GM21576 (cell line): ENCODE data around the gene ZNF157.
"Not testable (repeated sequence)": the region's sequence is repeated elsewhere in the genome, so short reads cannot be mapped to it uniquely, and the experiment has no call there.

ENCODE experiments used
- ATAC-seq: cut with Tn5 transposase; IDR thresholded peaks from one replicate; pipeline ENCODE4 v1.9.1; 2021; ENCODE audit warnings: mild to moderate bottlenecking, moderate library complexity; ENCODE audit not compliant: unreplicated experiment

The ZNF157 gene

GRCh38 chrX:47370278-47370677 is at the start of gene ZNF157:
TSS of gene ZNF157 (plus strand) at chrX:47370578. CDS start at chrX:47370669, 91 bp downstream.
- ATAC-seq: no peak

DNA sequence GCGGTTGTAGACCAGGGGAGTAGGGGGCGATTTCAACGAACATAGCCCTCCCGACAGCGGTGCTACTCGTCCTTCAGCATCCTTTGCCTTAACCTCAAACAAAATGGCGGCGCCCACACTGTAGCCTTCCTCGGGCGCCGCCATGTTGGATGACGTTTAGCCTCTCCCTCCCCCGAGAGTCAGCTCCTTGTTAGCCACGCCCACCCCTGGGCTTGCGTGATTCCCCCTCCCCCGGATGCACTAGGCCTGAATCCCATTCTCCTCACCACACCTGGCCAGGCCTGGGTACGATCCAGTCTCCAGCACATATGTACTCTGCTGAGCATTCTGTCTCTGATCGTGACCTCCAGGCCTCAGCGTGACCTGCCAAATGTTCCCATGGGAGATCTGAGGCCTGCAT is 49.0 kb upstream of the ZNF157 start:
- no peak for ATAC-seq

DNA sequence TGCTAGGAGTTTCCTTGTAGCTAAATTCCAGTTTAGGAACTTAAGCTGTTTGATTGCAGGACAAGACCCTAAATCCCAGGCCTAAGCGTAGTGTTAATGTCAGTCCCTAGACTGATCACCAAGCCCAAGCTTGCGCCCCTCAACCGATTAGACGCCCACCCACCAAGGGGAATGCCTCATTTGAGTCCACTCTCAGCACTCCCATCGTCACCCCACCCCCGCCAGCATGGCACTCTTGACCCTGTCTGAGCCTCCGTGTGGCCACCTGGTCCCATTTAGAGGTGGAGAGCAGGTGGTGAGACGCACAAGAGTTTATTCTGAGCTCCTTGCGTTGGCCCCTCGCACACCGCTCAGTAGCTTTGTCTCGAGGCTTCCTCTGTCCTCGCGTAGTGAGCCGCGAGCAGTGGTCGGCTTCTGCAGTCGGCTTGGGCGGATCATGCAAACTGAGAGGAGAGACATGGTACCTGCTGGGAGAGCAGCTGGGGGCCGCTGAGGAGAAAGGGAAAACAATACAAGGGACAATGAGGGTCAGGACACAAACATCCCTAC is 48.5 kb upstream of the ZNF157 start:
- no peak for ATAC-seq

- ATAC-seq: no peak
Observed at GRCh38 chrX:47327902-47328301, 42.5 kb upstream of the ZNF157 start.

- ATAC-seq: not testable (repeated sequence)
Observed at GRCh38 chrX:47332729-47333128, 37.6 kb upstream of the ZNF157 start.

DNA sequence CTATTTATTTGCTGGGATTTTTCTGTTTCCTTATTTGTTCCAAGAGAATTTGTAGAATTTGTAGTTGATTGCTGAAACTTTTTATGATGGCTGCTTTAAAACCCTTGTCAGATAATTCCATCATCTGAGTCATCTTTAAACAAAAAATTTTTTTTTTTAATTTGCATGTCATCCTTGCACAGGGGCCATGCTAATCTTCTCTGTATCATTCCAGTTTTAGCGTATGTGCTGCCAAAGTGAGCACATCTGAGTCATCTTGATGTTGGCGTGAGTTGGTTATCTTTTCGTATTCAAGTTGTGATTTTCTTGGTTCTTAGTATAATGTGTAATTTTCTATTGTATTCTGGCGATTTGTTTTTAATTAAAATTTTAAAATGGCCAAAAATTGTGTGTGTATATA is 18.7 kb upstream of the ZNF157 start:
- no peak for ATAC-seq

GRCh38 chrX:47358387-47359065 is 11.9 kb upstream of the ZNF157 start:
- ATAC-seq: no peak

DNA sequence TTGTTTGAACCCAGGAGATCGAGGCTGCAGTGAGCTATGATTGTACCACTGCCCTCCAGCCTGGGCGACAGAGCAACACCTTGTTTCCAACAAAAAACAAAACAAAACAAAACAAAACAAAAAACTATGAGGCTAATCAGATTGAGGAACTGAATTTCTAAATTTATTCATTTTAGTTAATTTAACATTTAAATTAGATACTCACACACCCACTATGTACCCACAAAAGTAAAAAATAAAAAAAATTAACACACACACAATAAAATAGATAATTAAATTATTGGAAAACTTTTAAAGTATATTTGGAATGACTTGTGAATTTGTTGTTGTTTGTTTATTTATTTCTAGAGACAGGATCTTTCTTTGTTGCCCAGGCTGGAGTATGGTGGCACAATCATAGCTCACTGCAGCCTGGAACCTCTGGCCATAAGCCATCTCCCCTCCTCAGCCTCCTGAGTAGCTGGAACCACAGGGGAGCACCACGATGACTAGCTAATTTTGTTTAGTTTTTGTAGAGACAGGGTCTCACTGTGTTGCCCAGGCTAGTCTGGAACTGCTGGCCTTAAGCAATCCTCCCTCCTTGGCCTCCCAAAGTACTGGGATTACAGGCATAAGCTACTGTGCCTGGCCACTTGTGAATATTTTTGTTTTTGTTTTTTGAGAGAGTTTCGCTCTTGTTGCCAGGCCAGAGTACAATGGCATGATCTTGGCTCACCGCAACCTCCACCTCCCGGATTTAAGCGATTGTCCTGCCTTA is 9.8 kb upstream of the ZNF157 start:
- ATAC-seq: no peak

- peak; percentile 88 for ATAC-seq
Observed at GRCh38 chrX:47361538-47362511, 8.6 kb upstream of the ZNF157 start.

GRCh38 chrX:47366041-47366722 is 4.2 kb upstream of the ZNF157 start:
- no peak for ATAC-seq

GRCh38 chrX:47373198-47373597 is 2.8 kb downstream of the ZNF157 start:
- ATAC-seq: no peak

GRCh38 chrX:47380268-47380667 is 9.9 kb downstream of the ZNF157 start:
- ATAC-seq: no peak

DNA sequence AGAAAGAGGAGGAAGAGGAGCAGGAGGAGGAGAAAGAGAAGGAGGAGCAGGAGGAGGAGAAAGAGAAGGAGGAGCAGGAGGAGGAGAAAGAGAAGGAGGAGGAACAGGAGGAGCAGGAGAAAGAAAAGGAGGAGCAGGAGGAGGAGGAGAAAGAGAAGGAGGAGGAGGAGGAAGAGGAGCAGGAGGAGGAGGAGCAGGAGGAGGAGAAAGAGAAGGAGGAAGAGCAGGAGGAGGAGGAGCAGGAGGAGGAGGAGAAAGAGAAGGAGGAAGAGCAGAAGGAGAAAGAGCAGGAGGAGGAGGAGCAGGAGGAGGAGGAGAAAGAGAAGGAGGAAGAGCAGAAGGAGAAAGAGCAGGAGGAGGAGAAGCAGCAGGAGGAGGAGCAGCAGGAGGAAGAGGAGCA is 10.5 kb downstream of the ZNF157 start:
- not testable (repeated sequence) for ATAC-seq

DNA sequence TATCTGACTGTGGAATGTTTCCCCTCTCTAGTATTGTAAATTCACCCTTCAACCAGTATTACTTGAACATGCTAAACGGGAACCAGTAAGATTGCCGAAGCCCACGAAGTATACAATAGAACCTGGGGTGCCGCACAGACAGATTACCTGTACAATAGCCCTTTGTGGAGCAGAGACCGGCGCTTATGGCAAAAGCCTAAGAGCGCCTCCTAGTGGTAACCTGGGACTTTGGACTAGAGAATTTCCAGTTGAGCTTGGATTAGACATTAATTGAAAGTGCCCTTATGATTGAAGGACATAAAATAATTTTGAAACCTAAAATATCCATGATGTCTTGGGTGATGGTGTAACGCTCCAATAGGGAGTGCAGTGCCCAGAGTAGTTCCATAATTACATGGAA is 14.1 kb downstream of the ZNF157 start:
- no peak for ATAC-seq

- ATAC-seq: no peak
Observed at GRCh38 chrX:47390780-47391179, 20.4 kb downstream of the ZNF157 start.

GRCh38 chrX:47413179-47413594 is 42.8 kb downstream of the ZNF157 start:
- ATAC-seq: no peak

- no peak for ATAC-seq
Observed at GRCh38 chrX:47420265-47420664, 49.9 kb downstream of the ZNF157 start.

DNA sequence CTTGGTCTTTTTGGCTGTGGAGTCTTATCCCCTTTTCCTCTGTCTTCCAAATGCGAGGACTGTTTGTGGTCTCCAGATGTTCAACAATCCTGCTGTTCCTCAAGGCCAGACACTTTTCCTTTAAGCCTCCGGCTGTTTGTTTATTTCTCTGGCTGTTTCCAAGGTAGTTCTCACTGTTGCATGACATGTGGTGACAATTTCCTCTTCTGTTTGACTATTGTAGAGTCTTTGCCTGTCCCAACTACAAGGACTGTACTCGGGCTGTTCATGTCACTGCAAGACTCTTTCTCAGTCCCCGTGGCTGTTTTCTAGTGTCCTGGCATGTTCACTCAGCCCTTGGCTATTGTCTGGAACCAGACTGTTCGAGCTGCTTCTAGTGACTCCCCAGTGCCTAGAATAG is 50.6 kb downstream of the ZNF157 start:
- ATAC-seq: no peak

DNA sequence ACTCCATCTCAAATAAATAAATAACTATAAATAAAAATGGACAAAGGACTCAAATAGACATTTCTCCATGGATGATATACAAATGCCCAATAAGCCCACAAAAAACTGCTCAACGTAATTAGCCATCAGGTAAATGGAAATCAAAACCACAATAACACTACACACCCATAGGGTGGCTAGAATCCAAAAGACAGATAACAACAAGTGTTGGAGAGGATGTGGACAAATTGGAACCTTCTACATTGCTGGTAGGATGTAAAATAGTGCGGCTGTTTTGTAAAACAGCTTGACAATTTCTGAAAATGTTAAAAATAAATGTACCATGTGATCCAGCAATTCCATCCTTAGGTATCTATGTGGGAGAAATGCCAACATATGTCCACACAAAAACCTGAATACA is 52.1 kb downstream of the ZNF157 start:
- no peak for ATAC-seq

DNA sequence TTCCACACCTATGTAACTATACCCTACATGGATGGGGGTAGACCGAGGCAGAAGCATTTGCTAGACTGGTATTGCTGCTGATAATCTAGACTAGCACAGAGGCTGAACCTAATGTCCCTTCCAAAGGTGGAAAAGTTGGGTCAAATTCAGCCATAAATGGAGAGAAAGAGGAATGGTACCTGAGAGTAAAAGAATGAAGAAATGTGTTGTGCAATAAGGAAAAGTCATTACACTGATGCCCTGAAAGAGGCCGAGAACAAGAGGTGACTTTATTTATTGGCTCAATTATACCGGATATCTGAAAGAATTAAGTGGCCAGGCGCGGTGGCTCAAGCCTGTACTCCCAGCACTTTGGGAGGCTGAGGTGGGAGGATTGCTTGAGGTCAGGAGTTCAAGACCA is 60.5 kb downstream of the ZNF157 start:
- ATAC-seq: no peak
